Right forelimb (tissue), 1 donor: Measurements from ENCODE around the gene RNF152.
"Not testable (repeated sequence)": the region's sequence is repeated elsewhere in the genome, so short reads cannot be mapped to it uniquely, and the experiment has no call there.

Source experiments
- DNase-seq: peaks from one replicate; pipeline ENCODE4 v3.0.0-alpha.2; 2018

Gene RNF152

DNA sequence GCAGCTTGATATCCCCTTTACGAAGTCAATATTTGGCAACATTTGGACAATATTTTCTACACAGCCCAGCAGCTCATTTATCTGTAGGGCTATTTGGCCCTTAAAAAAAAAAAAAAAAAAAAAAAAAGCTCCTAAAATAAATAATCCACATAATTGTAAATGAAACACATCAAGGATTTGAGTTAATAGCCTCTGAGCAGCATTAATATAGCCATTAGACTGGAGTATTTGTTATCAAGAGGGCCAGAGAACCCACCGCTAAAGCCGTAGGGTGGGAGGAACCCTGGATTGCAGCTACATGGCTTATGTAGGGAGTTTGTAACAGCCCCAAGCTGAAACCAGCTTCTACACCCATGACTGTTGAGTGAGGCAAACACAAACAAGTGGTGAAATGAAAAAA is 84.5 kb downstream of the RNF152 start:
- DNase-seq = no peak

GRCh38 chr18:61803393-61803792 is 89.4 kb downstream of the RNF152 start:
- DNase-seq = no peak

GRCh38 chr18:61797696-61798590 is 94.9 kb downstream of the RNF152 start:
- DNase-seq = no peak

DNA sequence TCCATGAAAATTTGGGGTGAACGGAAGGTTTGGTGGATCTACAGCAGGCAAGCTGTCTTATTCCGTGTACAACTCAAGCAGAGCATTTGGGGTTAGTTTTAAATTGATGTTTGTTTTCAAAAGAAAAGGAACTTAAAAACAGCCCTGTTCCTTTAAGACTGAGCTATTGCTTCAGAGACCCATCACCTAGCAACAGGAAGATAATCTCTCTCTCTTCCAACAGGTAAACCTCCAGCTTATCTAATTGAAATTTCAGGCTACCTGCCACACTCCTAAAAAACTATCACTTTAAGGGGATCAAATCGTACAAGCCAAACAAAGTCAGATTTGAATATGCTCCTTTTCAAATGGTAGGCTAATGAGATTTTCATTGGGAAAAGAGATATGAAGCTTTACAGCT is 101.8 kb downstream of the RNF152 start:
- no peak for DNase-seq

DNA sequence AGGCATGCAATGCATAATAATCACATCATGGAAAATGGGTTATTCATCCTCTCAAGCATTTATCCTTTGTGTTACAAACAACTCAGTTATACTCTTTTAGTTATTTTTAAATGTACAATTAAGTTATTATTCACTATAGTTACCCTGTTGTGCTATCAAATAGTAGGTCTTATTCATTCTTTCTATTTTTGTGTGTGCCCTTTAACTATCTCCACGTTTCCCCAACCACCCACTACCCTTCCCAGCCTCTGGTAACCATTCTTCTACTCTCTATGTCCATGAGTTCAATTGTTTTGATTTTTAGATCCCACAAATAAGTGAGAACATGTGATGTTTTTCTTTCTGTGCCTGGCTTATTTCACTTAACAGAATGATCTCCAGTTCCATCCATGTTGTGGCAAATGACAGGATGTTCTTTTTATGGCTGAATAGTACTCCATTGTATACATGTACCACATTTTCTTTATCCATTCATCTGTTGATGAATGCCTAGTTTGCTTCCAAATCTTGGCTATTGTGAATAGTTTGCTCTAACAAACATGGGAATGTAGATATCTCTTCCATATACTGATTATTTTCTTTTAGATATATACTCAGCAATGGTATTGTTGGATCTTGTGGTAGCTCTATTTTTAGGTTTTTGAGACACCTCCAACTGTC is 105.7 kb downstream of the RNF152 start:
- DNase-seq = not testable (repeated sequence)

GRCh38 chr18:61785588-61785987 is 107.2 kb downstream of the RNF152 start:
- DNase-seq = no peak

- no peak for DNase-seq
These were observed 108.0 kb downstream of the RNF152 start for GRCh38 chr18:61784834-61785233.

GRCh38 chr18:61782545-61782944 is 110.3 kb downstream of the RNF152 start:
- DNase-seq = no peak

DNA sequence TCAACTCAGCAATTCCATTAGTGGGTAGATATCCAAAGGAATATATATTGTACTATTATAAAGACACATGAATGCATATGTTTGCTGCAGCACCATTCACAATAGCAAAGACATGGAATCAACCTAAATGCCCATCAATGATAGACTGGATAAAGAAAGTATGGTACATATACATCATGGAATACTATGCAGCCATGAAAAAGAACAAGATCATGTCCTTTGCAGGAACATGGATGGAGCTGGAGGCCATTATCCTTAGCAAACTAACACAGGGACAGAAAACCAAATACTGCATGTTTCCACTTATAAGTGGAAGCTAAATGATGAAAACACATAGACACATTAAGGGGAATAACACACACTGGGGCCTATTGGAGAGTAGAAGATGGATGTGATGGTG is 116.6 kb downstream of the RNF152 start:
- DNase-seq = not testable (repeated sequence)

DNA sequence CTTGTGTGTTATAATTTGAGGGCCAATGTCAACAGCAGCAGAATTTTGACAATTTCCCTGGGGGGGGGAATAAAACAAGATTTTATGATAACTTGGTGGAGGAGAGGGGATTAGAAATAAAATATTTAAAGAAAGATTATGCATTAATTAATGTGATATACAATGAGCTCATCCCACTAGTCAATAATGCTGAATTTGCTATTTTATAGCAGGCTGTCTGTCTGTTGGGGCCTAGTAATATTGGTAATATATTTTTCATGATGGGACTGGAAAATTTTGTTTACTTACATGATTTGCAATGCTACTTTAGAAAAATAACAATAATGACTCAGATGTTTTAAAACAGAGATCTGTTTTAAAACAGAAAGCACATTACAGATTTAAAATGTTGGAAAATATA is 118.0 kb downstream of the RNF152 start:
- DNase-seq = no peak

GRCh38 chr18:61772293-61772848 is 120.4 kb downstream of the RNF152 start:
- no peak for DNase-seq

GRCh38 chr18:61771861-61772260 is 120.9 kb downstream of the RNF152 start:
- no peak for DNase-seq

- DNase-seq = no peak
These were observed 122.5 kb downstream of the RNF152 start for GRCh38 chr18:61770279-61770678.

- DNase-seq = no peak
These were observed 126.4 kb downstream of the RNF152 start for GRCh38 chr18:61766266-61766884.

DNA sequence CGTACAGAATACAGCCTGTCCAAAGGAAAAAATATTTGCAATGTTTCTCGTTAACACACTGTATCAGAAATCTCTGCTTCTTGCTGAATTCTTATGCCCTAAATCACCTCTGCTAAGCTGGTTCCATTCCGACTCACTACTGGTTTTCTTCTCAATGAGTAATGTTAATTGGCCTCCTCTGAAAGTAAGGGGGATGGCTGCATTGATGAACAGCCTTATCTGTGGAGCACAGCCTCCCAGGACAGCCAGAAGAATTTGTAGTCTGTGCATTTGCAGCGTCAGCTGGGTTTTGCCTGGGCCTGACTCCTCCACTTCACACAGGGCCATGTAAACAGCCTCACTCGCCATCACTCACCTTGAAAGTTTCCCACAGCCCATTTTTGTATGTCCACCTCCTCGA is 127.7 kb downstream of the RNF152 start:
- DNase-seq = no peak

DNA sequence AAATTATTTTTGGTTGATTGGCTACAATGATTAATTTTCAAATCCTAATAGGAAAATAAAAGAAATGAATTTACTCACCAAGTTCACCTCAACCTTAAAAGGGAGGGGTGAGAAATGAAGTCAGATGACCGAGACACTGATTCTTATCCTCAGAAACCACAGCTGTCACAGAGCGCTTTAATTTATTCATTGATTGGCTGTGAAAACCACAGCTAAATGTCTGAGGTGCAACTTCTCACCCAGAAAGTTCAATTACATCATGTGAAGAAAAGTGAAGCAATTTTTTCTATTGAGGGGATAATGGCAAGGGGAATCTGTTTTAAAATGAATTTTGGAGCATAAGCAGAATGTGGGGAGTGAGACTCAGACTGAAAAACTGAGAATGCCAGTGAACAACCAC is 128.4 kb downstream of the RNF152 start:
- no peak for DNase-seq

DNA sequence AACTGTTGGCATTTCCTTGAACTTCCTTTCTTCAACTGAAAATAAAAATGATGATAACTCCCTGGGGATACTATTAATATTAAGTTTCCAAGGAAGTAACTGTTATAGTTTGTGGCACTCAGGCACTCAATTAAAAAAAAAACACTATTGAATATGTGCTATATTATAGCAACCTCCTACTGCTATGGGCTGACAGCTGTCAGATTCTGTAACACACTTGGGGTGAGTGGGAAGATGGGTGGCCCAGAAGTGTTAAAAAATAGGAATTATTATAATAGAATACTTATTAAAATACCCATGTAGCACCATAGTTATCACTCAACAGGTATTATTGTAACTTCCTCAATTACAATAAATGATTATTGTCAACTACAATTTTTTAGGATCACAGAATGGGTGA is 130.9 kb downstream of the RNF152 start:
- no peak for DNase-seq
